Activated CD8-positive, alpha-beta memory T cell treated with anti-CD3 and anti-CD28 coated beads for 24 hours (primary cell): ENCODE results near the gene MRPL40.
"Not testable (repeated sequence)": the region's sequence is repeated elsewhere in the genome, so short reads cannot be mapped to it uniquely, and the experiment has no call there.

Experiments
- DNase-seq: peaks from one replicate; pipeline ENCODE4 v3.0.0-alpha.2; 2020

Gene MRPL40

GRCh38 chr22:19442166-19442565 is 9.8 kb downstream of the MRPL40 start:
- no peak for DNase-seq

GRCh38 chr22:19443544-19444211 is 11.3 kb downstream of the MRPL40 start:
- DNase-seq: no peak

- DNase-seq: not testable (repeated sequence)
Measured at GRCh38 chr22:19445279-19445982, 13.1 kb downstream of the MRPL40 start.

GRCh38 chr22:19446603-19447329 is 14.4 kb downstream of the MRPL40 start:
- DNase-seq: no peak

GRCh38 chr22:19447330-19448075 is 15.2 kb downstream of the MRPL40 start, which contains the start of gene C22orf39:
C22orf39 (minus strand) TSS chr22:19447711; CDS start chr22:19447688, 23 bp downstream.
- peak; percentile 91 for DNase-seq

GRCh38 chr22:19448076-19448607 is 15.8 kb downstream of the MRPL40 start:
- no peak for DNase-seq

- DNase-seq: no peak
Measured at GRCh38 chr22:19448739-19449421, 16.5 kb downstream of the MRPL40 start.

GRCh38 chr22:19449422-19449767 is 17.1 kb downstream of the MRPL40 start:
- DNase-seq: no peak

GRCh38 chr22:19450363-19451175 is 18.2 kb downstream of the MRPL40 start:
- no peak for DNase-seq

- DNase-seq: no peak
Measured at GRCh38 chr22:19451570-19451969, 19.2 kb downstream of the MRPL40 start.

GRCh38 chr22:19453718-19454117 is 21.4 kb downstream of the MRPL40 start:
- no peak for DNase-seq

GRCh38 chr22:19454156-19454555 is 21.8 kb downstream of the MRPL40 start:
- DNase-seq: no peak

GRCh38 chr22:19455033-19455432 is 22.7 kb downstream of the MRPL40 start:
- DNase-seq: no peak

GRCh38 chr22:19455585-19456370 is 23.4 kb downstream of the MRPL40 start:
- DNase-seq: no peak

GRCh38 chr22:19456541-19456940 is 24.2 kb downstream of the MRPL40 start:
- no peak for DNase-seq

- no peak for DNase-seq
Measured at GRCh38 chr22:19457828-19458428, 25.6 kb downstream of the MRPL40 start.

- no peak for DNase-seq
Measured at GRCh38 chr22:19460036-19460435, 27.7 kb downstream of the MRPL40 start.

GRCh38 chr22:19461506-19461905 is 29.2 kb downstream of the MRPL40 start:
- DNase-seq: no peak

- DNase-seq: no peak
Measured at GRCh38 chr22:19463008-19463407, 30.7 kb downstream of the MRPL40 start.
